Skeletal muscle tissue (tissue), 4 donors: ENCODE data around the gene NUP214. TPM values are rescaled to one million over a fixed set of nuclear protein-coding genes. Genes with fewer than 3 reads are reported as not detected.

Source experiments
- H3K27ac ChIP-seq: one replicate; pipeline ENCODE4 v1.7.0; 2013; ENCODE audit warnings: mild to moderate bottlenecking, low read depth, low read length, inconsistent platforms
- H3K27me3 ChIP-seq, 3 donors: one replicate each; pipeline ENCODE4 v1.7.0; 2013; ENCODE audit warnings: low read length in 3 of 3; ENCODE audit not compliant: control insufficient read depth in 3 of 3, insufficient read depth in 3 of 3
- H3K36me3 ChIP-seq, 3 donors: one replicate each; pipeline ENCODE4 v1.7.0; 2013; ENCODE audit warnings: low read length in 3 of 3; ENCODE audit not compliant: control insufficient read depth in 3 of 3, insufficient read depth in 3 of 3
- H3K4me1 ChIP-seq, 3 donors: one replicate each; pipeline ENCODE4 v1.7.0; 2013; ENCODE audit warnings: low read length in 3 of 3, mild to moderate bottlenecking in 3 of 3; ENCODE audit not compliant: control insufficient read depth in 3 of 3, insufficient read depth in 3 of 3
- H3K4me3 ChIP-seq, 3 donors: one replicate each; pipeline ENCODE4 v1.7.0; 2013; ENCODE audit warnings: low read length in 3 of 3
- H3K9ac ChIP-seq, 3 donors: one replicate each; pipeline ENCODE4 v1.7.0; 2013; ENCODE audit warnings: low read length in 3 of 3, mild to moderate bottlenecking in 3 of 3, moderate library complexity in 2 of 3, low read depth in 1 of 3
- H3K9me3 ChIP-seq, 3 donors: one replicate each; pipeline ENCODE4 v1.7.0; 2013; ENCODE audit warnings: low read length in 3 of 3; ENCODE audit not compliant: control insufficient read depth in 3 of 3
- total RNA-seq: library from RNA; depleted of rRNA; stranded (reverse); fragments of >200 nt; gene quantifications from one replicate; pipeline ENCODE4 v1.2.3, GENCODE V29; 2014
- donor health status: Osteomylitis.

NUP214 gene
- total RNA-seq, 1 donor from 2014 or later, result 20.9 TPM

DNA sequence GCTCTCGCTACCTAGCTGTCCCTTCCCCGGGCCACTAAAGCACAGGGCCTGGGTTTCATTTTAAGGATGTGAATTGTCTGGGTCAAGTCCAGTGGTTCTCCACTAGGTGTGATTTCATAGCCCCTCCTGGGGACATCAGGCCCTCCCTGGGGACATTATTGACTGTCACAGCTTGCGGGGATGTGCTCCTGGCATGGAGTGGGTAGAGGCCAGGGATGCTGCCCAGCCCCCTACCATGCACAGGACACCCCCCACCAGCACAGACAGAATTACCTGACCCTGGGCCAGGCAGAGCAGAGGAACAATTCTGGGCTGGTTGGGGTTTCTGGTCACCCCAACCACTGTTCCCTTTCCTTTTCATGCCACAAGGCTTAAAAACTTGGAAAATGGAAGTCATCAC is 146.8 kb downstream of the NUP214 start:
- Histone ChIP-seq H3K27ac (peak overlapping the region; percentile 70), H3K36me3 (peaks cover 0 to 2% (median 0%) of the 10 kb centered on the region in 3 donors), H3K4me3 (peak overlapping the region in 2 of 3 donors; percentile 41 to 49)

DNA sequence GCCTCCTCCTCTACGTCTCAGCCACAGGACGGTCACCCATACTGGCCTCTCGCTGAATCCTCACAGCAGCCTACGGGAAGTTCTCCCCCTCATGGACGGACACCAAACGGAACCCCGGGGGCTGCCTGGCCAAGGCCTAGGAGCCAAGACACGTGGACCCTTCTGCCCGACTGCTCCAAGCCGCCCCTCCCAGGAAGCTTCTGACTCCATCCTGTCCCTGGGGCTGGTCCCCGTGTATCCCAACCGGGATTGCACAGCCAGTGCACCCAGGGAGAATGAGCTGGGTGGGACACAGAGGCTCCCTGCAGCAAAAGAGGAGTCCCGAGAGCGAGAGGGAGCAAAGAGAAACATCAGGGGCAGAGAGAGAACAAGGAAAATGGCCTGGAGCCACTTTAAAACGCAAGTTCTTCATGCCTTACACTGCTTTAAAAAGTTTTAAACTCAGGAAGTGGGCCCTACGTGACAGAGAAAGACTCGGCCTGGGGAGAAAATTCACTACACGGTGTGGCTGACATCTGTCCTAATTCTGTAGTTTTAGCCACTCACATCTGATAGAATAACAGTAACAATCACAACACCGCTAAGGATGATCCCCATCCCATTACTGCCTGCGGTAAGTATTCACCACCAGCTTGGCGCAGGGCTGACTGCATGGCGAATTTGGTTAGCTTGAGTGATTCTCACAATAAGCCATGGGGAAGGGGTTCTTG is 147.9 kb downstream of the NUP214 start:
- Histone ChIP-seq H3K27me3 (no peaks in the 10 kb centered on the region), H3K36me3 (peaks cover 0 to 2% (median 0%) of the 10 kb centered on the region in 3 donors), H3K27ac (peak overlapping the region; percentile 98), H3K9me3 (no peaks in the 10 kb centered on the region), H3K9ac (peak overlapping the region; percentile 88 to 98 (median 95)), H3K4me1 (peaks cover 68 to 75% (median 74%) of the 10 kb centered on the region in 3 donors), H3K4me3 (peak overlapping the region; percentile 72 to 82 (median 73))

More for the DNA sequence above, 146.8 kb downstream of the NUP214 start:
- H3K9ac ChIP-seq, result peak overlapping the region in 2 of 3 donors; percentile 60 to 88
- no peaks in the 10 kb centered on the region for H3K9me3 ChIP-seq
- H3K4me1 ChIP-seq, result peaks cover 68 to 77% (median 74%) of the 10 kb centered on the region in 3 donors
- no peaks in the 10 kb centered on the region for H3K27me3 ChIP-seq

DNA sequence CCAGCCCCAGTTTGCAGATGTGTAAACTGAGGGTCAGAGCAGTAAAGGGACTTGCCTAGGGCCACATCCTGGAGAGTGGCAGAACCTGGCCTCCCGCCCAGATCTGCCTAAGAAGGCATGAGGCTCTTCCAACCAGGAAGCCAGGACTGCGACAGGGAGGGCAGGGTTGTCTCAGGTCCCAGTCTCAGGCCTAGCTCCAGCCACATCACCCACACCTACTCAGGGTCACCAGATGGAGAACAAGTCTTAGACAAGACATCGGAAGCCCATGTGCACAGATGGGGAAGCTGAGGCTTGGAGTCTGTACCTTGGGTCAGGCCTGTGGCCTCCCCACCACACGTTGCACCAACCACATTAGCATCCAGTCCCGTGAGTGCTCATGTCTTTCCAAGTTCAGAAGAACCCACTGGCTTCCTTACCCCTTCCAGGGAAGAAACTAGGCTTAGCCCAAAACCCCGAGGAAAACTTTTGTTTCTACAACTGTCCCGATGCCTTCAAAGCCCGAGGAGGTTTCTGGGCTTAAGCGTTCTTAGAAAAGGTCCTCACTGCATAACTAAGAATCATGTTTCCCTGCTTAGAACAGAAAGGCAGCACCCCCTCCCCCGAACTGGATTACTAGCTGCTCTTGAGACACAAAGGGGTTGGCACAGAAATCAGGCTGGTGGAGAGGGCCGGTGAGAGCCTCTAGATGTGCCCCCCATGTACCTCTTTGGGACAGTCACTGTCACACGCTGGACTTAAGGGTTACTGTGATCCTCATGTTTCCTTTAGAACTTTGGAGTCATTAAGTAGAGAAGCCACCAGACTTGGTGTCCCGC is 148.7 kb downstream of the NUP214 start:
- peaks cover 0 to 2% (median 0%) of the 10 kb centered on the region in 3 donors for H3K36me3 ChIP-seq
- peak overlapping the region; percentile 98 for H3K27ac ChIP-seq
- peaks cover 75 to 77% (median 76%) of the 10 kb centered on the region in 3 donors for H3K4me1 ChIP-seq
- H3K27me3 ChIP-seq, result no peaks in the 10 kb centered on the region
- H3K4me3 ChIP-seq, result peak overlapping the region; percentile 72 to 82 (median 73)
- H3K9me3 ChIP-seq, result no peaks in the 10 kb centered on the region
- H3K9ac ChIP-seq, result peak overlapping the region; percentile 88 to 98 (median 95)

DNA sequence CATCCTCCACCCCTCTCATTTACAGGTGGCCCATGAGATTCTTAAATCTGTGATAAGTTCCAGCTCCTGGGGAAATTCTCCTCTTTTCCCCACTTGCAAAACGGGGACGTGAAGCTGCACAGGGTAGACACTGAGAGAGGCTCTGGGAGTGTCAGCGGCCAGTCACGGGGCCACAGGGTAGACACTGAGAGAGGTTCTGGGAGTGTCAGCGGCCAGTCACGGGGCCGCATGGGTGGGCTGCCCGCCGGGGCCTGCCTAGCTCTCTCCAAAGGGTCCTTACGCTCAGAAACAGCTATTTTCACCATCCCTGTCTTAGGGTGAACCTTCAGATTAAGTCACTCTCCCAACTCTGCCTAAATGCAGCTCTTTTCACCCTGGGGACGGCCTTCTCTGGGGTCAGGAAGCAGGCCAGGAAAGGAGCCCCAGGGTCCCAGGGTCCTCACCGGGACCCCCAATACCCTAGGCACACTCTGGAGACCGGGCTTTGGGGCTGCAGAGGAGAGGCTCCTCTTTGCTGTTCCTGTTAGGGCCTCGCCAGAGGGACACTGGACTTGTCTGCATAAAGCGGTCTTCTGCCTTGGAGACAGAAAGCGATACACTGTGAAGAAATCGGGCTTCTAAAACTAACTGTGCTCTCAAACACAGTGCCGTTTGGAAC is 149.4 kb downstream of the NUP214 start:
- Histone ChIP-seq H3K27ac (peak overlapping the region; percentile 98), H3K27me3 (no peaks in the 10 kb centered on the region), H3K9me3 (no peaks in the 10 kb centered on the region), H3K4me3 (peak overlapping the region; percentile 72 to 82 (median 73)), H3K4me1 (peaks cover 69 to 77% (median 73%) of the 10 kb centered on the region in 3 donors), H3K9ac (peak overlapping the region; percentile 88 to 98 (median 95)), H3K36me3 (peaks cover 0 to 2% (median 0%) of the 10 kb centered on the region in 3 donors)

DNA sequence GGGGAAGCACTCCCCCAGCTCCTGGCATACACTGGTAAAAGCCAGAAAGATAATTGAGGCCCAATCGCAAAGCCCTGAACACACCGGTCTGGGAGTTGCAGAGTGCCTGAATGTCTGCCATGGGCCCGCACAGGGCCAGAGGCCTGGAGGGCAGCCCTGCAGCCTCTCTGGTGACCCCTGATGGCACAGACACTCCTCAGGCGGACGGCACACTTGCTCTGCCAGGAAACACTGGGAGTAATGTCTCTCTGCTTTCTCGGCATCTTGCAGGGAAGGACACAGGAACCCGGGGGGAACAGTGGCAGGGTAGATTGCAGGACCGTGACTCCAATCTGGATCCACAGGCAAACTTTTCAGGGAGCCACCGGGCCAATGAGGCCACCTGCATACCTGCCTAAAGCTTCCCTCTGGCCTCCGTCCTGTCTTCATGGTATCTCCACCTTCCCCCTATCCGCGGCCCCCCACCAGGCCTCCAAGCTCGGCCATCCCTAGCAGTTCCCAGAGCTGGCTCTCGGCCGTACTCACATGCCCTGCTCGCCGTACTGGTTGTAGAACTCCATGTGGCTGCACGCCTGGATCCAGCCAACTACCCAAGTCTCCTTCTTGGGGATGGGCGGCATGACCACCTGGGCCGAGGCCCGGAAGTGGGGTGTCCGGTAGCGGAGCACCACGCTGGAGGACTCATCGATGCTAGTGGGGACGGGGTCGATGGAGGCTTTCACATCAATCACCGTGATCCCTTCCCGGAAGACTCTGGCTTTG is 150.1 kb downstream of the NUP214 start:
- H3K4me3 ChIP-seq, result peak overlapping the region; percentile 72 to 82 (median 73)
- no peaks in the 10 kb centered on the region for H3K9me3 ChIP-seq
- peak overlapping the region; percentile 98 for H3K27ac ChIP-seq
- peak overlapping the region; percentile 88 to 98 (median 95) for H3K9ac ChIP-seq
- peaks cover 0 to 2% (median 0%) of the 10 kb centered on the region in 3 donors for H3K36me3 ChIP-seq
- H3K27me3 ChIP-seq, result peaks cover 0 to under 1% (median 0%) of the 10 kb centered on the region in 3 donors
- peaks cover 65 to 79% (median 73%) of the 10 kb centered on the region in 3 donors for H3K4me1 ChIP-seq

DNA sequence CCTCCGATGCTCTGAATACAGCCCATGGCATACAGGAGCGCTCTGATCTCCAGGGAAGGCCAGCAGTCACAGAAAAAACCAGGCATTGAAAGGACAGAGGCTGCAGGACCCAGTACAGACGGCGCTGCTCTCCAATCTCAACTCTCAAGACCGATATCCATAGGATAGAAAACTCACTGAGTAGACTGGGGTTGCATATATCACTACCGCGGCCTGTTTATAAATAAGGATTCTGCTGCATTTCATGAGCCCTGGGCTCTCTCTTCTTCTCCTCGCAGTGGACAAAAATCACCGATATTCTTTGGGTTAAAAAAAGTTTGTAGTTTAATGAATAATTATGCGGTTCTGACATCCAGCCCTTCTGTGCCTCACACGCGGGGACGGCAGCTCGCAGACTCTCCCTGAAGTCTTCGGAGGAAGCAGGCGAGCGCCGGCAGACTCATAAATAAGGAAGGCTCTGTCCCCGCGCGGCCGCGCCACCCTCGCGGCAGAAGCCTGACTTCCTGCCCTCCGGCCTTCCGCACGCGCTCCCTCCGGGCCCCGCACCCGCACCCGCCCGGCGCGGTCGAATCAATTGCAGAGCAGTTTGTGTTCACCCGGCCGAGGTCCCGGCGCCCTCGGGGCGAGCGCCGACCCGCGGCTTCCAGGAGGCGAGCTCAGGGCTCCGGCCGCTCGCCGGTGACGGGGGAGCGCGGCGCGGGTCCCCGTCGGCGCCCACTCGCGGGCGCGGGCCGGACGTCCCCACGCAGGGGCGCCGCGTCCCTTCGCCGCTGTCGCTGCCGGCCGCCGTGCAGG is 150.9 kb downstream of the NUP214 start, which contains the start of gene FAM78A:
Gene FAM78A (minus strand): TSS at position 417 of the 795 bp plus-strand sequence. CDS start 331 bp downstream, at position 86.
- Histone ChIP-seq H3K9ac (peak within 1 kb of the TSS; percentile 88 to 98 (median 95)), H3K27ac (peak within 1 kb of the TSS; percentile 98), H3K4me1 (peaks cover 58 to 79% (median 71%) of the 10 kb centered on the region in 3 donors), H3K4me3 (peak within 1 kb of the TSS; percentile 72 to 82 (median 73)), H3K27me3 (peaks cover 0 to 6% (median 0%) of the 10 kb centered on the region in 3 donors), H3K36me3 (peaks cover 0 to 2% (median 0%) of the 10 kb centered on the region in 3 donors), H3K9me3 (no peaks in the 10 kb centered on the region)

DNA sequence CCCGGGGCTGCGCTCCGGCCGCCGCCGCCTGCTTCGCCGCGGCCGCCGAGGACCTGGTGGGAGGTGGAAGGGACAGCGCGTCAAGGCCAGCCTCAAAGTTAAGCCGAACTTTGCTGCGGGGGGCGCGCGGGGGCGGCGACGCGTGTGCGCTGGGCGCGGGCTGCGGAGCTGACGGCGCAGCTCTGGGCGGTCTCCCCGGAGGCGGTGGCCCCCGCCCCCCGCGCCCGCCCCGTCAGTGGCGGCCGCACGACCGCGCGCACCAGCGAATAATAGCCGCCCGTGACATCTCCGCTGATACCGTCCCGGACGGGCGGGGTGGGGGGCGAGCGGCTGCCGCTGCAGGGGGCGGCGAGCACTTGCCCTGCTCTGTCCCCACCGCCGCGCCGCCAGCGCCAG is 151.5 kb downstream of the NUP214 start:
- Histone ChIP-seq H3K9ac (peak overlapping the region; percentile 50 to 98 (median 61)), H3K4me3 (peak overlapping the region in 2 of 3 donors; percentile 72 to 73), H3K27ac (peak overlapping the region; percentile 98), H3K27me3 (peaks cover 0 to 9% (median 0%) of the 10 kb centered on the region in 3 donors), H3K4me1 (peaks cover 52 to 80% (median 71%) of the 10 kb centered on the region in 3 donors), H3K36me3 (peaks cover 0 to 2% (median 0%) of the 10 kb centered on the region in 3 donors), H3K9me3 (no peaks in the 10 kb centered on the region)

DNA sequence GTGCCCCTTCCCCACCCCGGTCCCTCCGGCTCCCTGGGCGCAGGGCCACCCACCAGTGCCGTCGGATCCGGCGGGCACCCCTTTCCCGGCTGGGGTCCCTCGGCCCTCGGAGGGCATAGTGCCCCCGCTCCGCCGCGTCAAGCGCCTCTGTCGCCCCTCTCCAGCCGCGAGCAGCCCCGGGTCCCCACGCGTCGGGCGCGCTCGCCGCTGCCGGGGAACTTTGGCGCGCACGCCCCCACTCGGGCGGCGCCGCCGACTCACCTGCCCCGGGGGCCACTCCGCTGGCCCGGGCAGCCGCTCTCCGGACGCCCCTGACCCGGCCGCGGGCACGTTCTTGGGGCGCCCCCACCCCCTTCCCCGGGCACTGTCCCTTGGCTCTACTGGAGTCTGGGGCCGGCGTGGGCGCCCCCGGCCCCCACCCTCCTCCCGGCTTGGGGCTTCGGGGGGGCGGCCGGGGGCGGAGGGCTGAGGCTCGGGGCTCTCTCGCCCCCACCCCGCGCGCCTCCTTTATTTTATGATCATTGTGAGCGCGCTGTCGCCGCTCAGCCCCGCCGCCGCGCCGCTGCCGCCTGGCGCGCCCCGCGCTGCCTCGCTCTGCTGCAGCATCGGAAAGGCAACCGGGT is 152.0 kb downstream of the NUP214 start:
- Histone ChIP-seq H3K4me3 (peak overlapping the region in 2 of 3 donors; percentile 72 to 73), H3K9ac (peak overlapping the region; percentile 50 to 98 (median 61)), H3K4me1 (peaks cover 51 to 81% (median 71%) of the 10 kb centered on the region in 3 donors), H3K36me3 (peaks cover 0 to 2% (median 0%) of the 10 kb centered on the region in 3 donors), H3K9me3 (no peaks in the 10 kb centered on the region), H3K27ac (peak overlapping the region; percentile 98), H3K27me3 (peaks cover 0 to 9% (median 0%) of the 10 kb centered on the region in 3 donors)
